Hepatocyte (in vitro differentiated cells): ENCODE measurements around the gene PRKAG2.
"Not testable (repeated sequence)": the region's sequence is repeated elsewhere in the genome, so short reads cannot be mapped to it uniquely, and the experiment has no call there.

Experiments used
- CTCF ChIP-seq: fragments of 200-600 bp; sonication (generic); IDR thresholded peaks from 2 replicates; pipeline ENCODE4 v1.5.1; 2016; ENCODE audit warnings: antibody characterized with exemption, mild to moderate bottlenecking; ENCODE audit not compliant: poor library complexity
- EZH2 ChIP-seq: fragments of 200-600 bp; sonication (generic); IDR thresholded peaks from 2 replicates; pipeline ENCODE4 v1.6.1; 2016; ENCODE audit warnings: antibody characterized with exemption, mild to moderate bottlenecking, borderline replicate concordance
- EZH2phosphoT487 ChIP-seq: fragments of 200-600 bp; sonication (generic); IDR thresholded peaks from one replicate; pipeline ENCODE4 v1.6.1; 2018; ENCODE audit warnings: antibody characterized with exemption, mild to moderate bottlenecking, low read depth, moderate library complexity; ENCODE audit not compliant: unreplicated experiment, severe bottlenecking

DNA sequence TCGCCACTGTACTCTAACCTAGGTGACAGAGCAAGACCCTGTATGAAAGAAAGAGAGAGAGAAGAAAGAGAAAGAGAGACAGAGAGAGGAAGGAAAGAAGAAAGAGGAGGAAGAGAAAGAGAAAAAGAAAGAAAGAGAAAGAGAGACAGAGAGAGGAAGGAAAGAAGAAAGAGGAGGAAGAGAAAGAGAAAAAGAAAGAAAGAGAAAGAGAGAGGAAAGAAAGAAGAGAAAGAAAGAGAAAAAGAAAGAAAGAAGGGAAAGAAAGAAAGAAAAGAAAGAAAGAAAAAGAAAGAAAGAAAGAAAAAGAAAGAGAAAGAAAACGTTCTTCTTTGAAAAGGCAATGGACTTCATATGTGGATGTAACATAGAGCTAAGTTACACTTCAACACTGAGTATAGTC, 340.7 kb downstream of the PRKAG2 start:
- TF ChIP-seq CTCF, EZH2phosphoT487, EZH2: not testable (repeated sequence)
